HG03342 (cell line): ENCODE results near the gene EIF2S2.

ENCODE experiments used
- ATAC-seq: cut with Tn5 transposase; IDR thresholded peaks from one replicate; pipeline ENCODE4 v1.9.1; 2021; ENCODE audit warnings: mild to moderate bottlenecking, moderate library complexity; ENCODE audit not compliant: unreplicated experiment

Gene EIF2S2

GRCh38 chr20:34066476-34067090 is 45.5 kb downstream of the EIF2S2 start:
- ATAC-seq, result no peak

DNA sequence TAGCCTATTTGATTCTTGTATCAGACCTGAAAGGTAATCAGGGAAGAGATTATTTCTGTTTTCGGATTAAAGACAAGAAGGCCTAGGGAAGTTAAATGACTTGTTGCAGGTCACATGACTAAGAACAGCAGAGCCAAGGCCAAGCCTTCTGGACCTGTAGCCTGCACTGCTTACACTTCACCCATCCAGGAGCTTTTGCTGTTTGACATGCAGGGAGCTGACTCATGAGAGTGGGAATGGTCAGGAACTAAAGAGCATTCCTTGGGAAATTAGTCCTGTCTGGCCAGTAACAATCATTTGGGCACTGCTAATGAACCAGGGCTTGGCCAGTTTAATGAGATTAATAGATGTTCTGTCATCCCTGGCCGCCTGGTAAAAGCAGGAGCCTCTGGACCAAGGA is 46.8 kb downstream of the EIF2S2 start:
- ATAC-seq, result no peak

- ATAC-seq, result no peak
These were observed 47.8 kb downstream of the EIF2S2 start for GRCh38 chr20:34064286-34064685.

DNA sequence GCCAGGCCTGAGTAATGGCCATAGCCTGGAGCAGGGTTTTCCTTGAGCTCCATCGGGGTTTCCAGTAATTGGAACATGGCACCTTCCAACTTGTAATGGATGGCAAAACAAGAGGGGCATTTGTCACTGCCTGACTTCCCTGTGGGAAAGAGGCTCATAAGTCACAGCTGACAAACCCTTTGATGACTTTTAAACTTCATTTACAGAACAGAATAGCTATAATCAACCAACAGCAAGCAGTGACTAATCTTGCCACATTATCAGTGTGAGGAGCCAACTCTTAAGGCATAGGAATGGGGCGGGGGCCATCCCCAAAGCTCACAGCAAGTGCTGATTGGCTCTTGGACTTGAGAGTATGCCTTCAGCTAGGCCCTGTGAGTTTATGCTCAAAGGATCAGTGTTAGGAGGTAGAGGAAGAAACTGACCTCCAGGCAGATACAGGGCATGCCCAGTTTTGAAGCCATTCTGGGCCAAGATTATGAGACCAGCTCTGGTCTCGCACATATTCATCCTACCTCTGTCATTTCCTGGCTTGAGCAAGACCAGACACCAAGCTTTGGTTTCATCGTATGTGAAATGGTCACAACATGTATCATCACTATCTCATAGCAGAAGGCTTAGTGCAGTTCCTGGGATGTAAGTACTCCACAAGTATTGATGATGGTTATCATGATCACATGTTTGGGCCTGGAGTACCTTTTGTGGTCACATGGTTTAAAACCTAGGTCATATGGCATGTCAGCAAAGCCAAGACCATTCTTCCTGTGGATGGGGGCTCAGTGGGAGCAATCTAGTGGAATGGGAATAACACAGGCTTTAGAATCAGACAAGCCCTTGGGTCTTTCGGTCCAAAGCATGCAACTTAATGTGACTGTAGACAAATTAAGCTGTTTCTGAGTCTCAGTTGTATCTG is 49.2 kb downstream of the EIF2S2 start:
- no peak for ATAC-seq

- peak; percentile 42 for ATAC-seq
These were observed 50.3 kb downstream of the EIF2S2 start for GRCh38 chr20:34061695-34062094.

GRCh38 chr20:34060970-34061369 is 51.1 kb downstream of the EIF2S2 start:
- no peak for ATAC-seq

- ATAC-seq, result peak; percentile 45
These were observed 53.2 kb downstream of the EIF2S2 start for GRCh38 chr20:34058831-34059230.

GRCh38 chr20:34055290-34055689 is 56.8 kb downstream of the EIF2S2 start:
- ATAC-seq, result no peak

DNA sequence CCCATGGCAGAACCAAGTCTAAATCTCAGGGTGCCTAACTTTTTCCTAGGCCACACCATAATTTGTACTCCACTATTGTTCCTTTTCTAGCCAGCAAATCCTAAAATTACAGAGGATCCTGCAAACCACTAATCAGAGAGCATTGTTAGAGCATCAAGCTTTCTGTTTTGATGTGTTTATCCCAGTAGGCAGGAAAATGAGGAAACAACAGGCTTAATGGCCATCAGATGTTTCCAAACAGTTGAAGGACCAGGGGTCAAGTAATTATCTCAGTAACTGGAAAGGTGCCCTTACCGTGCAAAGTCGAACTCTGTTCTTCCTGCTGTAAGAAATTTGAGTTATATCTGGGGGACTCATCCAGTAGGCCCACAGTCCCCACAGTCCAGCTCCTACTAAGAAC is 59.6 kb downstream of the EIF2S2 start:
- no peak for ATAC-seq

- no peak for ATAC-seq
These were observed 61.9 kb downstream of the EIF2S2 start for GRCh38 chr20:34049897-34050695.

- ATAC-seq, result no peak
These were observed 62.7 kb downstream of the EIF2S2 start for GRCh38 chr20:34049389-34049788.

- no peak for ATAC-seq
These were observed 64.1 kb downstream of the EIF2S2 start for GRCh38 chr20:34047917-34048316.

GRCh38 chr20:34047010-34047687 is 64.9 kb downstream of the EIF2S2 start:
- no peak for ATAC-seq

- no peak for ATAC-seq
These were observed 65.9 kb downstream of the EIF2S2 start for GRCh38 chr20:34045930-34046725.

DNA sequence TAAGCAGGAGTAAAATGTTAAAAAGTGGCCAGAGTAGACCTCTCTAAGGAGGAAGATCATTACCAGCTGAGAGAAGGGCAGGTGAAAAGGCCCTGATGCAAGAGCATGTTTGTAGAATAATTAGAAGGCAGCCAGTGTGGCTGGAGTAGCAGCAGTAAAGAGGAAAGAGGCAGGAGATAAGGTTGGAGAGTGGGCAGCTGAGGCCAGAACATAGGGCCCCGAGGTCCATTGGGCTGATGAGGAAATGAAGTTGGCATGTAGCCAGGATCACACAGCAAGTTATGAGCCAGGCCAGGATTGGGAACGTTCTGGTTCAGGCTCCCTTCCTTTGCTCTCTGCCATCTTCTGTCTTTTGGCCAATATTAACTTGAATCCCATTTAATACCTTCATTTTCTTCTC is 66.7 kb downstream of the EIF2S2 start:
- no peak for ATAC-seq

- no peak for ATAC-seq
These were observed 69.0 kb downstream of the EIF2S2 start for GRCh38 chr20:34043025-34043424.

GRCh38 chr20:34042262-34042661 is 69.8 kb downstream of the EIF2S2 start:
- no peak for ATAC-seq

- ATAC-seq, result no peak
These were observed 70.8 kb downstream of the EIF2S2 start for GRCh38 chr20:34041226-34041625.

DNA sequence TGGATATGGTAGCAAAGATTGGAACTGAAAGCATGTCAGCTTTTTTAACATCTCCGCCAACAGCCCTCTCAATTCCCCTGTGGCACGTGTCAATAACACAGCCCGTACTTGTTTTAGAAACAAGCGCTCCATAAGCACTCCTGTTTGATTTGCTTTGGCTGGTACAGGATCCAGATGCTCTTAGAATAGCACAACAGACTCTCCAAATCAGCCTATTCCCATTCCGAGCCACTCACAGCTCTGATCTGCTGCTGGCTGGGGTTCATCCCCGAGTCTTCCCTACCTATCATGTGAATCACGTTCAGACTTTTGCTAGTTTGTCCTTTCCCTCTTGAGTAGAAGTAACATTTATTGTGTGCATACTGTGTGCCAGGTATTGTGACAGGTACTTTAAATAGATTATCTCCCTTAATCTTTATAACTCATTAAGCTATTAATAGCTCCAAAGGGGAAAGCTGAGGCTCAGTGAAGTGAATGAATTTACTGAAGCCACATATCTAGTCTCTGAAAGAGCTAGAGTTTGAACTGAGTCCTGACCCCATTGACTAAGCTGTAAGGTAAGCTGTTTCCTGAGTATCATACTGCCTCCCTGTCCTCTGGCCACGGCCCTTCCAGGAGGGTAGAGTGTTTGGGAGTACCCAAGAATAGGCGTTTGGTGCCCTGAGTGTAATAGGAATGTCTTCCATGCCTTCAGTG is 71.6 kb downstream of the EIF2S2 start:
- ATAC-seq, result no peak
